ENCODE data around the gene HUNK. TPM values are rescaled to one million over a fixed set of nuclear protein-coding genes. Genes with fewer than 3 reads are reported as not detected.

HUNK gene
- total and polyA plus RNA-seq, 12 donors, result 0.13 to 1.4 (median 0.54) TPM

GRCh38 chr21:31952828-31953227, 80.0 kb downstream of the HUNK start:
- 77 to 88% (median 83%) methylated on average over 3 of the region's 3 CpGs for WGBS, 4 donors
- no peaks in the 10 kb centered on the region for H3K36me3 ChIP-seq (replicated peaks in 1 of 2)
- no peak for TF ChIP-seq POLR2A (IDR thresholded peaks at IDR 0.05)
- TF ChIP-seq, protein P1, sequence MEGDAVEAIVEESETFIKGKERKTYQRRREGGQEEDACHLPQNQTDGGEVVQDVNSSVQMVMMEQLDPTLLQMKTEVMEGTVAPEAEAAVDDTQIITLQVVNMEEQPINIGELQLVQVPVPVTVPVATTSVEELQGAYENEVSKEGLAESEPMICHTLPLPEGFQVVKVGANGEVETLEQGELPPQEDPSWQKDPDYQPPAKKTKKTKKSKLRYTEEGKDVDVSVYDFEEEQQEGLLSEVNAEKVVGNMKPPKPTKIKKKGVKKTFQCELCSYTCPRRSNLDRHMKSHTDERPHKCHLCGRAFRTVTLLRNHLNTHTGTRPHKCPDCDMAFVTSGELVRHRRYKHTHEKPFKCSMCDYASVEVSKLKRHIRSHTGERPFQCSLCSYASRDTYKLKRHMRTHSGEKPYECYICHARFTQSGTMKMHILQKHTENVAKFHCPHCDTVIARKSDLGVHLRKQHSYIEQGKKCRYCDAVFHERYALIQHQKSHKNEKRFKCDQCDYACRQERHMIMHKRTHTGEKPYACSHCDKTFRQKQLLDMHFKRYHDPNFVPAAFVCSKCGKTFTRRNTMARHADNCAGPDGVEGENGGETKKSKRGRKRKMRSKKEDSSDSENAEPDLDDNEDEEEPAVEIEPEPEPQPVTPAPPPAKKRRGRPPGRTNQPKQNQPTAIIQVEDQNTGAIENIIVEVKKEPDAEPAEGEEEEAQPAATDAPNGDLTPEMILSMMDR (IDR thresholded peaks at IDR 0.05), result no peak
- no peaks in the 10 kb centered on the region for H3K27me3 ChIP-seq
- H3K4me3 ChIP-seq, result no peak overlapping the region
- intact Hi-C loops (cut with DNase I), result no loop called here
- H3K4me1 ChIP-seq (replicated peaks in 1 of 2), result no peaks in the 10 kb centered on the region
- no peak overlapping the region for H3K27ac ChIP-seq
- H3K9me3 ChIP-seq (replicated peaks in 1 of 3), result no peaks in the 10 kb centered on the region
- DNase-seq, result no peak

GRCh38 chr21:31957631-31958030, 84.8 kb downstream of the HUNK start:
- no peaks in the 10 kb centered on the region for H3K9me3 ChIP-seq (replicated peaks in 1 of 3)
- H3K36me3 ChIP-seq (replicated peaks in 1 of 2), result no peaks in the 10 kb centered on the region
- TF ChIP-seq, protein P1 (IDR thresholded peaks at IDR 0.05), result no peak
- no peak for TF ChIP-seq POLR2A (IDR thresholded peaks at IDR 0.05)
- no peak overlapping the region for H3K27ac ChIP-seq
- no peak for DNase-seq
- H3K4me1 ChIP-seq (replicated peaks in 1 of 2), result no peaks in the 10 kb centered on the region
- no peaks in the 10 kb centered on the region for H3K27me3 ChIP-seq
- intact Hi-C loops (cut with DNase I), result no loop called here
- WGBS, 4 donors, result 71 to 86% (median 77%) methylated on average over 2 of the region's 2 CpGs
- H3K4me3 ChIP-seq, result no peak overlapping the region

DNA sequence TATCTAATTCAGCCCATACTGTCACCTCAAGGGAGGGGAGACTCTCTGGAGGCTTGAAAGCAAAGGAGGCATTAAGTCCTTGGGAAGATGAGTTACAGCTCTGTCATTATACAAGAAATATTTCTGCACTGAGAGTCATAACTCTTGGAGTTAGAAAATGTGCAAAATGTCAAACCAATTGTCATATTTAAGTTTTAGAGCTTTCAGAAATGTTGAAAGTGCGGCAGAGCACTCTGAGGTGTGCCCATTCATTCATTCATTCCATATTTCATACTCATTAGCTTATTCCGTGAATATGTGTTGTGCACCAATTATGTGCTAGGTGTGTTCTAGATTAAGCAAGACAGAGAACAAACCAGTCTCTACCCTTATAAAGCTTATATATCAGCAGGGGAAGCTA, 87.1 kb downstream of the HUNK start:
- Histone ChIP-seq H3K9me3 (replicated peaks in 1 of 3) (no peaks in the 10 kb centered on the region), H3K36me3 (replicated peaks in 1 of 2) (no peaks in the 10 kb centered on the region), H3K27me3 (no peaks in the 10 kb centered on the region), H3K4me3 (no peak overlapping the region), H3K27ac (no peak overlapping the region), H3K4me1 (replicated peaks in 1 of 2) (no peaks in the 10 kb centered on the region)
- no peak for DNase-seq
- WGBS, 4 donors, result 44 to 98% (median 69%) methylated on average over 2 of the region's 2 CpGs
- TF ChIP-seq, protein P1 (IDR thresholded peaks at IDR 0.05), result no peak
- TF ChIP-seq POLR2A (IDR thresholded peaks at IDR 0.05), result no peak
- intact Hi-C loops (cut with DNase I), result no loop called here

GRCh38 chr21:31961027-31961426, 88.2 kb downstream of the HUNK start:
- Histone ChIP-seq H3K27ac (no peak overlapping the region), H3K9me3 (replicated peaks in 1 of 3) (no peaks in the 10 kb centered on the region), H3K27me3 (no peaks in the 10 kb centered on the region), H3K4me1 (replicated peaks in 1 of 2) (no peaks in the 10 kb centered on the region), H3K4me3 (no peak overlapping the region), H3K36me3 (replicated peaks in 1 of 2) (no peaks in the 10 kb centered on the region)
- TF ChIP-seq, protein P1 (IDR thresholded peaks at IDR 0.05), result no peak
- no peak for TF ChIP-seq POLR2A (IDR thresholded peaks at IDR 0.05)
- no peak for DNase-seq
- WGBS, 4 donors, result 90 to 97% (median 94%) methylated on average over 3 of the region's 3 CpGs
- intact Hi-C loops (cut with DNase I), result no loop called here

All from adrenal gland (tissue), 12 donors.